ENCODE results near the gene IER2. TPM values are rescaled to one million over a fixed set of nuclear protein-coding genes. Genes with fewer than 3 reads are reported as not detected.
"Not testable (repeated sequence)": the region's sequence is repeated elsewhere in the genome, so short reads cannot be mapped to it uniquely, and the experiment has no call there.

The IER2 gene
- total and polyA plus RNA-seq, 2 experiments from 2014 or later: 101 to 325 TPM

- no peak for TF ChIP-seq EZH2phosphoT487 (IDR thresholded peaks at IDR 0.05; ENCODE audit: low read depth, severe bottlenecking, unreplicated experiment)
- no peak for TF ChIP-seq CTCF (IDR thresholded peaks at IDR 0.05; ENCODE audit: poor library complexity)
- no peak for TF ChIP-seq EZH2 (IDR thresholded peaks at IDR 0.05; ENCODE audit: borderline replicate concordance)
Measured at GRCh38 chr19:13138916-13139198, 11.4 kb upstream of the IER2 start.

GRCh38 chr19:13139633-13140311, 10.4 kb upstream of the IER2 start:
- Histone ChIP-seq H3K4me1 (ENCODE audit: insufficient read depth) (no peaks in the 10 kb centered on the region), H4K20me1 (ENCODE audit: insufficient read depth, poor library complexity, severe bottlenecking) (no peaks in the 10 kb centered on the region), H3K79me2 (no peaks in the 10 kb centered on the region), H3K4me3 (no peak overlapping the region), H2AFZ (no peak overlapping the region), H3K36me3 (replicated peaks; ENCODE audit: insufficient read depth, low read depth) (no peaks in the 10 kb centered on the region), H3K9me2 (replicated peaks; ENCODE audit: insufficient read depth) (no peaks in the 10 kb centered on the region), H3K9me3 (ENCODE audit: low read depth) (no peaks in the 10 kb centered on the region), H3K4me2 (no peak overlapping the region), H3K27ac (no peak overlapping the region), H3K27me3 (no peaks in the 10 kb centered on the region)
- TF ChIP-seq EZH2 (IDR thresholded peaks at IDR 0.05; ENCODE audit: borderline replicate concordance) (no peak), EZH2phosphoT487 (IDR thresholded peaks at IDR 0.05; ENCODE audit: low read depth, severe bottlenecking, unreplicated experiment) (no peak), CTCF (IDR thresholded peaks at IDR 0.05; ENCODE audit: poor library complexity) (no peak)
- 88% methylated on average over 8 of the region's 11 CpGs for WGBS (ENCODE audit: low lambda C conversion rate, missing lambda C conversion rate)
- no peak for DNase-seq (ENCODE audit: low spot score)

More at GRCh38 chr19:13138916-13139198, 11.4 kb upstream of the IER2 start:
- Histone ChIP-seq H3K36me3 (replicated peaks; ENCODE audit: insufficient read depth, low read depth) (no peaks in the 10 kb centered on the region), H3K4me3 (no peak overlapping the region), H3K9me3 (ENCODE audit: low read depth) (no peaks in the 10 kb centered on the region), H3K9me2 (replicated peaks; ENCODE audit: insufficient read depth) (no peaks in the 10 kb centered on the region), H3K4me2 (no peak overlapping the region), H3K4me1 (ENCODE audit: insufficient read depth) (no peaks in the 10 kb centered on the region), H2AFZ (no peak overlapping the region), H3K27ac (no peak overlapping the region), H3K79me2 (peaks cover 8% of the 10 kb centered on the region), H3K27me3 (no peaks in the 10 kb centered on the region), H4K20me1 (ENCODE audit: insufficient read depth, poor library complexity, severe bottlenecking) (peaks cover 3% of the 10 kb centered on the region)
- WGBS (ENCODE audit: low lambda C conversion rate, missing lambda C conversion rate): 84% methylated on average over 10 of the region's 10 CpGs
- no peak for DNase-seq (ENCODE audit: low spot score)

- peaks cover 26% of the 10 kb centered on the region for H3K79me2 ChIP-seq
- H3K9me3 ChIP-seq (ENCODE audit: low read depth): no peaks in the 10 kb centered on the region
- no peaks in the 10 kb centered on the region for H3K27me3 ChIP-seq
- no peak overlapping the region for H3K4me3 ChIP-seq
- TF ChIP-seq CTCF (IDR thresholded peaks at IDR 0.05; ENCODE audit: poor library complexity) (no peak), EZH2phosphoT487 (IDR thresholded peaks at IDR 0.05; ENCODE audit: low read depth, severe bottlenecking, unreplicated experiment) (no peak), EZH2 (IDR thresholded peaks at IDR 0.05; ENCODE audit: borderline replicate concordance) (no peak)
- no peaks in the 10 kb centered on the region for H3K9me2 ChIP-seq (replicated peaks; ENCODE audit: insufficient read depth)
- no peak overlapping the region for H3K4me2 ChIP-seq
- DNase-seq (ENCODE audit: low spot score): no peak
- no peak overlapping the region for H3K27ac ChIP-seq
- no peaks in the 10 kb centered on the region for H3K36me3 ChIP-seq (replicated peaks; ENCODE audit: insufficient read depth, low read depth)
- no peaks in the 10 kb centered on the region for H4K20me1 ChIP-seq (ENCODE audit: insufficient read depth, poor library complexity, severe bottlenecking)
- WGBS (ENCODE audit: low lambda C conversion rate, missing lambda C conversion rate): 72% methylated on average over 16 of the region's 16 CpGs
- H3K4me1 ChIP-seq (ENCODE audit: insufficient read depth): peaks cover 11% of the 10 kb centered on the region
- no peak overlapping the region for H2AFZ ChIP-seq
Measured at GRCh38 chr19:13146763-13147563, 3.2 kb upstream of the IER2 start.

- 36% methylated on average over 17 of the region's 17 CpGs for WGBS (ENCODE audit: low lambda C conversion rate, missing lambda C conversion rate)
- not testable (repeated sequence) for H3K36me3 ChIP-seq (replicated peaks; ENCODE audit: insufficient read depth, low read depth); H3K27me3 ChIP-seq; H3K9me2 ChIP-seq (replicated peaks; ENCODE audit: insufficient read depth); H3K9me3 ChIP-seq (ENCODE audit: low read depth)
- peak overlapping the region; percentile 75 for H3K4me3 ChIP-seq
- H3K79me2 ChIP-seq: peaks cover 42% of the 10 kb centered on the region
- H3K4me2 ChIP-seq: peak overlapping the region; percentile 95
- peaks cover 11% of the 10 kb centered on the region for H3K4me1 ChIP-seq (ENCODE audit: insufficient read depth)
- H2AFZ ChIP-seq: peak overlapping the region; percentile 81
- H3K27ac ChIP-seq: peak overlapping the region; percentile 66
- H4K20me1 ChIP-seq (ENCODE audit: insufficient read depth, poor library complexity, severe bottlenecking): peaks cover 12% of the 10 kb centered on the region
- peak; percentile 44 for DNase-seq (ENCODE audit: low spot score)
Measured at GRCh38 chr19:13149173-13149627, 1.0 kb upstream of the IER2 start.
